ENCODE measurements around the gene RMDN3. TPM values are rescaled to one million over a fixed set of nuclear protein-coding genes. Genes with fewer than 3 reads are reported as not detected.

Gene RMDN3
- total and polyA plus RNA-seq, 2 of the 13 experiments (the other 11 are each of a cell fraction or from before 2014, with no cell fraction given) = 16.8 to 19.5 TPM

GRCh38 chr15:40762919-40763800 lies 8.1 kb upstream of the RMDN3 start:
- CTCF ChIA-PET (ENCODE audit: low intra/inter-chr PET ratio, low total read pairs) = interaction anchor here (1.7 kb wide), 1 partner anchor 19 kb away, joined by 4 read pairs; no protein-coding TSS in a partner anchor
- H3K4me2 ChIP-seq (ENCODE audit: low read depth, low read length) = peak overlapping the region; percentile 83
- TSS peak; percentile 87 for BruUV-seq (replicated peaks)
- H3K9me3 ChIP-seq (ENCODE audit: low read length) = no peaks in the 10 kb centered on the region
- intact Hi-C loops (cut with micrococcal nuclease; ENCODE audit: unreplicated experiment) (loop anchor here (5.0 kb wide), 1 partner anchor 196 kb away; the partner anchor contains the start of genes CCDC32 and RPUSD2), in situ Hi-C loops (cut with HindIII; ENCODE audit: extremely low pct_ligation_motif_present, low pct_unique_long_range_greater_than_20kb) (no loop called here)
- H3K27ac ChIP-seq (ENCODE audit: extremely low read length, insufficient read depth, low read length) = peak overlapping the region; percentile 100
- POLR2A ChIA-PET = interaction anchor here (0.5 to 2.1 kb wide), 13 partner anchors 9 to 131 kb away, joined by 3 to 16 read pairs (median 3); partner anchors contain the start of genes DNAJC17, RAD51, VPS18 and ZFYVE19
- peak overlapping the region; percentile 89 for H3K9ac ChIP-seq (ENCODE audit: insufficient read depth, low read depth, low read length)
- peak; percentile 85 for DNase-seq (ENCODE audit: low spot score)
- H3K36me3 ChIP-seq (replicated peaks in 1 of 2; ENCODE audit: control insufficient read depth in 1 of 2, insufficient read depth in 2 of 2, low read length in 2 of 2) = peaks cover 3 to 14% of the 10 kb centered on the region in 2 experiments; a peak in 4 of 5 replicates
- no peaks in the 10 kb centered on the region for H4K20me1 ChIP-seq (ENCODE audit: insufficient read depth, low read length)
- H3K27me3 ChIP-seq (ENCODE audit: control insufficient read depth in 1 of 2, insufficient read depth in 2 of 2, low read length in 2 of 2) = no peaks in the 10 kb centered on the region
- FAIRE-seq = peak; percentile 60
- peaks cover 59% of the 10 kb centered on the region for H3K4me1 ChIP-seq (ENCODE audit: insufficient read depth, low read length)
- H3K4me3 ChIP-seq (replicated peaks in 1 of 3; ENCODE audit: insufficient read depth in 1 of 3, low read depth in 2 of 3, low read length in 3 of 3) = peak overlapping the region; percentile 55 to 81 (median 74); a peak in 5 of 6 replicates
- H3K79me2 ChIP-seq (ENCODE audit: insufficient read depth, low read length) = peaks cover 11% of the 10 kb centered on the region
- no peak overlapping the region for H2AFZ ChIP-seq (ENCODE audit: low read length)
- ATAC-seq = peak; percentile 44
- 47% methylated on average over 33 of the region's 55 CpGs for WGBS (ENCODE audit: low lambda C conversion rate)
- TF ChIP-seq ARHGAP35 (CRISPR knock-in tag; IDR thresholded peaks at IDR 0.05; ENCODE audit: borderline replicate concordance) (no peak), ZNF234 (CRISPR knock-in tag; conservative IDR thresholded peaks at IDR 0.05) (no peak; the same call in 1 of the 2 replicates), ZSCAN12 (CRISPR knock-in tag; IDR thresholded peaks at IDR 0.05) (no peak; the same call in 1 of the 2 replicates), RFXANK (CRISPR knock-in tag; IDR thresholded peaks at IDR 0.05) (no peak), POLR2AphosphoS2 (IDR thresholded peaks at IDR 0.05; ENCODE audit: low read depth, low read length) (no peak), IRF2 (CRISPR knock-in tag; IDR thresholded peaks at IDR 0.05) (no peak), ZNF205 (CRISPR knock-in tag; IDR thresholded peaks at IDR 0.05) (no peak), NRL (CRISPR knock-in tag; IDR thresholded peaks at IDR 0.05; ENCODE audit: borderline replicate concordance) (0 out of 2 replicates have a peak, but pooled peaks have one; percentile 48), GATAD2A (CRISPR knock-in tag; IDR thresholded peaks at IDR 0.05) (no peak; the same call in 1 of the 2 replicates), ZNF577 (CRISPR knock-in tag; IDR thresholded peaks at IDR 0.05; ENCODE audit: borderline replicate concordance, low read depth) (no peak), PPARG (CRISPR knock-in tag; conservative IDR thresholded peaks at IDR 0.05) (no peak), ZNF34 (CRISPR knock-in tag; IDR thresholded peaks at IDR 0.05; ENCODE audit: borderline replicate concordance) (no peak), KLF11 (CRISPR knock-in tag; IDR thresholded peaks at IDR 0.05) (peak; percentile 52), SOX13 (IDR thresholded peaks at IDR 0.05) (no peak; the same call in 1 of the 2 replicates), SOX13 (CRISPR knock-in tag; conservative IDR thresholded peaks at IDR 0.05 in 1 of 2, IDR thresholded peaks at IDR 0.05 in 1 of 2) (no peak), ZNF619 (CRISPR knock-in tag; IDR thresholded peaks at IDR 0.05) (0 out of 2 replicates have a peak, but pooled peaks have one; percentile 5), CAMTA2 (CRISPR knock-in tag; IDR thresholded peaks at IDR 0.05; ENCODE audit: borderline replicate concordance) (no peak), GTF3A (CRISPR knock-in tag; conservative IDR thresholded peaks at IDR 0.05) (no peak), SNRNP70 (IDR thresholded peaks at IDR 0.05; ENCODE audit: low read depth, low read length) (no peak), NFAT5 (CRISPR knock-in tag; IDR thresholded peaks at IDR 0.05) (peak; percentile 48; the same call in 1 of the 2 replicates)

All from HepG2 (cell line).